Measurements from ENCODE around the gene ASPSCR1.

The ASPSCR1 gene

GRCh38 chr17:81999976-82000802, 22.8 kb downstream of the ASPSCR1 start:
- no peak for DNase-seq

GRCh38 chr17:82000803-82001570, 23.6 kb downstream of the ASPSCR1 start:
- DNase-seq: no peak

- no peak for DNase-seq
These were observed 24.2 kb downstream of the ASPSCR1 start for GRCh38 chr17:82001571-82002056.

- DNase-seq: no peak
These were observed 26.3 kb downstream of the ASPSCR1 start for GRCh38 chr17:82003411-82004381.

- DNase-seq: no peak
These were observed 27.4 kb downstream of the ASPSCR1 start for GRCh38 chr17:82004517-82005455.

GRCh38 chr17:82005701-82006348, 28.4 kb downstream of the ASPSCR1 start:
- DNase-seq: no peak

GRCh38 chr17:82006468-82007227, 29.2 kb downstream of the ASPSCR1 start:
- DNase-seq: no peak

GRCh38 chr17:82007228-82007494, 29.7 kb downstream of the ASPSCR1 start:
- no peak for DNase-seq

- DNase-seq: no peak
These were observed 30.2 kb downstream of the ASPSCR1 start for GRCh38 chr17:82007495-82008257.

- no peak for DNase-seq
These were observed 31.0 kb downstream of the ASPSCR1 start for GRCh38 chr17:82008258-82008940.

- DNase-seq: no peak
These were observed 31.5 kb downstream of the ASPSCR1 start for GRCh38 chr17:82008941-82009405.

GRCh38 chr17:82009413-82009812, 32.0 kb downstream of the ASPSCR1 start:
- DNase-seq: no peak

- no peak for DNase-seq
These were observed 33.4 kb downstream of the ASPSCR1 start for GRCh38 chr17:82010575-82011525.

GRCh38 chr17:82011617-82012187, 34.3 kb downstream of the ASPSCR1 start:
- DNase-seq: no peak

GRCh38 chr17:82012261-82012639, 34.8 kb downstream of the ASPSCR1 start:
- DNase-seq: no peak

GRCh38 chr17:82012640-82013295, 35.3 kb downstream of the ASPSCR1 start:
- DNase-seq: no peak

GRCh38 chr17:82013341-82013740, 35.9 kb downstream of the ASPSCR1 start:
- no peak for DNase-seq
